HL-60/S4 (cell line): ENCODE measurements around the gene CREB3L2.

ENCODE experiments used
- in situ Hi-C: fragments of 300-500 bp; cut with MboI; formaldehyde crosslinking; loops from 2 replicates; pipeline ENCODE4 v1.14.3; 2022; ENCODE audit warnings: low sequenced_read_pairs

The CREB3L2 gene

DNA sequence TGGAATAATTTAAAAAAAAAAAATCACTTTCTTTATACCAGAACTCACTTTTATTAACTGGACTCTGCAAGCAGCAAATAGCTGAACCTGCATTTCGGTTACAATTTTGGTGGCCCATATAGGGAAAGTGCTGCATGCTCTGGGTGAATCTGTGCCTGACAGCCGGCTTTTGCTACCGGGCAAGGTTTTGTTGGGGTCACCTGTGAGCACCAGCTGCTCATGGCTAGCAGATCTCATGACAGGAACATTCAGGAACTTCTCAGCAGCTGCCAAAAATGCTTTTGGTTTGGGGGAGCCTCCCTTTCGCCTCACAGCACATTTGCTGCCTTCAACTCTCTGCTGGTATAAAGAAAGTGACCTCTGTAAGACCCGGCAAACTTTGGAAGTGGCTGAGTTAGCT, 13.2 kb upstream of the CREB3L2 start:
- in situ Hi-C loops = loop anchor here (10.0 kb wide), 1 partner anchor 370 kb away; no protein-coding TSS in a partner anchor

GRCh38 chr7:138014686-138015085, 12.8 kb upstream of the CREB3L2 start:
- in situ Hi-C loops = loop anchor here (10.0 kb wide), 1 partner anchor 370 kb away; no protein-coding TSS in a partner anchor

GRCh38 chr7:138014201-138014600, 12.3 kb upstream of the CREB3L2 start:
- in situ Hi-C loops = loop anchor here (10.0 kb wide), 1 partner anchor 369 kb away; no protein-coding TSS in a partner anchor

- in situ Hi-C loops = loop anchor here (10.0 kb wide), 1 partner anchor 105 kb away; no protein-coding TSS in a partner anchor
Observed at GRCh38 chr7:138009350-138009653, 7.4 kb upstream of the CREB3L2 start.

DNA sequence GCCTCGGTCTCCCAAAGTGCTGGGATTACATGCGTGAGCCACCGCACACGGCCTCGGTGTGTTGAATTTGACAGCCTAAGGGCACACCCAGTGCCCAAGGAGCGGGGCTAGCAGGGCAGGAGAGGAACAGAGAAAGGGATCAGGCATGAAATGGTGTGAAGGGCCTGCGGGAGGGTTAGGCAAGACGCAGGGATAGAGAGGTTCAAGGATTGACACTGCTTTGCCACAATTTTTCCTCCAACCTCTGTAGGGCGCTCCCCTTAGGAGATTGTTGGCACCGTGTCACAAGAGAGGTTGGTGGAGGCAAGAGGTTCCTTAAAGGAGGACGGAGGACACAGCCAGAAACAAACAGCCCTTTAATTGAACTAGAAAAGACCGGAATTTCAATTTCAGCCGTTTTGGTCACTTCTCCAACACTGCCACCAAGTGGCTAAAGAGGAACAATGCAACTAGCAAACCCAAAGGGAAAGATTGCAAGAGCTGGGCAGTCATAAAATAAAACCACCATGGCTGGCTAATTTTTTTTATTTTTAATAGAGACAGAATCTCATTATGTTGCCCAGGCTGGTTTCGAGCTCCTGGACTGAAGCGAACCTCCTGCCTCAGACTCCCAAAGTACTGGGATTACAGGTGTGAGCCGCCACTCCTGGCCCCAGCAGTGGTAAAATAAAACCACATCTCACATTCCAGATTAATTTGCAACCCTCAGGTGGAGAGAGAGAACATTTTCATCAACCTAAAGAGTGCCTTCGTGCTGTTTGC, 6.9 kb upstream of the CREB3L2 start:
- in situ Hi-C loops = loop anchor here (10.0 kb wide), 1 partner anchor 104 kb away; no protein-coding TSS in a partner anchor

DNA sequence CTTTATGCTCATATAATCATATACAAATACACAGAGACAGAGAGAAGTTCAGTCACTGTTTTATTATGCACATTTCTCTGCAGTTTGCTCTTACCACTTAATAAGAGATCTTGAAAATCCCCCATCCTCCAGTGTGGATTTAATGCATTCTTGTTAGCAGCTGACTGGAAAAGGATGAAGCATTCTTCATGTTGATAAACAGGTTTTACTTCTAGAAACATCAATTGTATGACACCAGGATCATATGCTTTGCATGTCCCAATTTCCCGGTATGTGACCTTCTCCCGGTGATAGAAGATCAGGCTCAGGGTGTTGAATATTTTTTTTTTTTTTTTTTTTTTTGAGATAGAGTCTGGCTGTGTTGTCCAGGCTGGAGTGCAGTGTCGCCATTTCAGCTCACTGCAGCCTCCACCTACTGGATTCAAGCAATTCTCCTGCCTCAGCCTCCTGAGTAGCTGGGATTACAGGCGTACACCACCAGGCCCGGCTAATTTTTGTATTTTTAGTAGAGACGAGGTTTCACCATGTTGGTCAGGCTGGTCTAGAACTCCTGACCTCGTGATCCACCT, 6.2 kb upstream of the CREB3L2 start:
- in situ Hi-C loops = loop anchor here (10.0 kb wide), 1 partner anchor 103 kb away; no protein-coding TSS in a partner anchor

- in situ Hi-C loops = loop anchor here (10.0 kb wide), 1 partner anchor 101 kb away; no protein-coding TSS in a partner anchor
Observed at GRCh38 chr7:138006106-138006505, 4.2 kb upstream of the CREB3L2 start.

DNA sequence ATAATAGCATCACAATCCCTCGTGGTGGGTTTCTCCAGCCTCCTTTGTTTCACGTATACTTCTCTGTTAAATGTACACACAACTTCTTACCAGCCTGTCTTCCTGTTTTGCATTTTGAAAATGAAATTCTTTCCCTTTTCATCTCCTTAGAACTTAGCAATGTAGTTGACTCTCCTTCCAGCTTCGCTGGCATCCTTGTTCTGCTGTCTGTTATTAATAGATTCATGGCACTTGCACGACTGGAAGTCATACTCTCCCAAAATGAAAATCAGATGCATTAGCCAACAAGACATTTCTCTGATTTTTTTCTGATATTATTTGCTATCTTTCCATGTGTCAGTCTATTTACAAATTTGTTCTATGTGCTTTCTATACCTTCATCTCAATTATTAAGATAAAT, 3.0 kb upstream of the CREB3L2 start:
- in situ Hi-C loops = loop anchor here (10.0 kb wide), 1 partner anchor 100 kb away; no protein-coding TSS in a partner anchor

DNA sequence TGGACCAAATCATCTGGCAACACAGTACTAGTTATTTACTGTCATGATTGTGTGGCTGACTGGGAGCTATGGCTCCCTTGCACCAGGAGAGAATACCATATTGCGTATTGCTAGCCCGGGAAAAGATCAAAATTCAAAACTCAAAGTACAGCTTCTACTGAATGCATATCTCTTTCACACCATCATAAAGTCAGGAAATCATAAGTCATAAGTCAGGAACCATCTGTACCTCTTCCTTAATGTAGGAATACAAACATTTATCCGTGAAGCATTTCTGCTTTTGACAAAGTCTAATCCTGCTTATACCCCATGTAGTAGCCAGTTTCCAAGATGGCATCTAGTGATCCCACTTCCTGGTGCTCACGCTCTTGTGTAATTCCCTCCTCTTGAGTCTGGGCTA, 2.2 kb upstream of the CREB3L2 start:
- in situ Hi-C loops = loop anchor here (10.0 kb wide), 1 partner anchor 99 kb away; no protein-coding TSS in a partner anchor

- in situ Hi-C loops = loop anchor here (10.0 kb wide), 1 partner anchor 98 kb away; no protein-coding TSS in a partner anchor
Observed at GRCh38 chr7:138002828-138003189, 923 bp upstream of the CREB3L2 start.

DNA sequence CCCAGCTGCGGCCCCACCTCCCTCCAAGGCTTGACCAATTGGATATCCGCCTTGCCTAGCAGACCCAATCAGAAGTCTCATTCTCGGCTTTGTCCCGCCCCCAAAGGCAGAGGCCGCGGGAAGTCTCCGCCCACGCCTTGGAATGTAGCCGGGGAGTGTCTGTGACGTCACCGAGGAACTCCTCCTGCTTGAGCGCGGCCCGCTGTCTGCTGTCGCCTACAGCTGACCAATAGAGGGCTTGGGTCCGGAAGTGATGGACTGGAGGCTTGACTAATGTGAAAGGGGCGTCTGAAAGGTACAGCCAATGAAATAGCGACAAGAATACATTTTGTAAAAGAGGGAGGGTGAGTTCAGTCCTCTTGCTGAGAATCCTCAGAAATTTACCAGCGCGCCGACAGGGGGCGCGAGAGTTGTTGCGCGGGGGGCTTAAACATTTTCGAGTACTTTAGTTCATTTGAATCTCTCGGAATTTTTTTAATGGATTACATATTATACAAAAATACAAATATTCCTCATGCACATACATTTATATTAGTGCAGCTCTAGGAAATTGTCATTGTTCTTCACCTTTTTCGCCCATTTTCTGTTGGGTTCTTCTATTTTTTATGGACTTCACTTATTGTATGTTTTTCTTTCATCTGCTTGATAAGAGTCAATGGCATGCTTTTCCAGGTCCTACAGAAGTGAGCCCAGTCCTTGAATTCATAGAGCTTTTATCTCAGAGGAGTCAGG, 376 bp upstream of the CREB3L2 start:
- in situ Hi-C loops = loop anchor here (10.0 kb wide), 1 partner anchor 97 kb away; no protein-coding TSS in a partner anchor

- in situ Hi-C loops = loop anchor here (10.0 kb wide), 1 partner anchor 95 kb away; no protein-coding TSS in a partner anchor
Observed at GRCh38 chr7:138000081-138000701, 1.7 kb downstream of the CREB3L2 start.

GRCh38 chr7:137999496-138000080, 2.3 kb downstream of the CREB3L2 start:
- in situ Hi-C loops = loop anchor here (10.0 kb wide), 1 partner anchor 95 kb away; no protein-coding TSS in a partner anchor

- in situ Hi-C loops = no loop called here
Observed at GRCh38 chr7:137998250-137998649, 3.6 kb downstream of the CREB3L2 start.

GRCh38 chr7:137996871-137997270, 5.0 kb downstream of the CREB3L2 start:
- in situ Hi-C loops = no loop called here

- in situ Hi-C loops = no loop called here
Observed at GRCh38 chr7:137996386-137996851, 5.5 kb downstream of the CREB3L2 start.

DNA sequence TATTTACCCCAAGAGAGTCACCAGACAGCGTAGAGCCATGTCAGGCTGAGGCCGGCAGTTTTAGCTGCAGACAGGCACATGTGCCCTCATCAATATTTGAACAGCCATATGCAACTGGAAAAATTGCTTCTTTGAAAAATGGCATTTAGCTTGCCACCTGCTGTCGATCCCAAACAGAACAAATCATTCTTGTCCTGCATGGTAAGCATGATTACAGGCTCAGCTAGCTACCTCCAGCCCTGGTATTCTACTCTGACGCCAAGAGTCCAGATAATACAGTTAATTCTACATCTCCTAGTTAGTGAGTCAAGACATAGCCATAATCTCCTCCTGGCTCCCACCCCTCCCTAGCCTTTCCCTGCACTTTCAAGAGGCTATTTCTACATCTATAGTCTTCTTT, 7.7 kb downstream of the CREB3L2 start:
- in situ Hi-C loops = no loop called here

DNA sequence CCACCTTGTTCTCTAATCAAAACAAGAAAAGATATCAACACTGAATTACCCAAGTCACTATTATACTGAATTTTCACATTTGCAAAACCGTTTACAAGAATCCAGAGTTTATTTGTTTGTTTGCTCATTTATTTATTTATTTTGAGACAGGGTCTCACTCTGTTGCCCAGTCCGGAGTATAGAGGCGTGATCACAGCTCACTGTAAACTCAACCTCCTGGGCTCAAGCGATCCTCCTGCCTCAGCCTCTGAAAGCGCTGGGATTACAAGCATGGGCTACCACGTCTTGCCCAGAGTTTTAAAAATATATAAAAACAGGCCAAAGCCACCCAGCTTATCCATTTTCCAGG, 8.5 kb downstream of the CREB3L2 start:
- in situ Hi-C loops = no loop called here

DNA sequence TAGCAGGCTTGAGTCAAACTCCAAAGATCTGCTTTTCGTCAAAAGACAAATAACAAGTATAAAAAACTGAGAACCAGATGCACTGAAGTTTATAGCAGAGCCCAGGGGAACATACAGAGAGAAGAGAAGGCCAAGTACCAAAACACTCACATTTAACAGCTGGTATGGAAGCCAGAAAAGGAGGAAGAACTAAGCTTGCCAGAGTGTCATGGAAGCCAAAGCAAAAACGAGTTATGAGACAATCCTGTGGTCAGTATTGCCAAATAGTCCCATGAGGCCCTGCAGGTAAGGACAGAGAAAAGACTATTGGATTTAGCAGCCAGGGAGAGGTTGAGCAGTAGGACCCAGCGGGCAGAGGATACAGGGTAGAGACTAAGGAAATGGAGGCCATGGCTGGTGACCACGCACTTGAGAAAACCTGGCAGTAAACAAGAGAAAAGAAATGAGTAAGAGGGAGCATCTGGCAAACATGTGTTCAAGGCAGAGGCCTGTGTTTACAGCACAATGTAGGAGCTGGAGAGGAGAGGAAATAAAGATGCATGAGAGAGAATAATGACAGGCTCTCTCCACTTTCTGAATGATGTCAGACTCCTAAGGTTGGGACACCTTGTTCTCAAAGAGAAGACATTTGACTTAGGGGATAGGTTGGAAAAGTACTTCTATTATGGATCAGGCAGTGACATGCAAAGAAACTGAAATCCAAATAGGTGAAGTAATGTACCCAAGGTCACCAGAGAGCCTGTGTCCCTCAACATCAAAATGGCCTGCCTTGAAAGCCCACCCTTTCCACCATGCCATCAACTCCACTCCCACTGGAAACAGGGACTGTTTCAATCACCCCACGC, 9.1 kb downstream of the CREB3L2 start:
- in situ Hi-C loops = no loop called here
